Sigmoid colon (tissue), 4 donors: Measurements from ENCODE around the gene DNASE1L3.

Source experiments
- EP300 ChIP-seq, 4 donors: sonication (generic); formaldehyde crosslinking; IDR thresholded peaks; one replicate each; pipeline ENCODE4 v1.6.1; 2017; ENCODE audit warnings: antibody characterized with exemption in 4 of 4
- POLR2A ChIP-seq, 2 donors: fragments of 450-650 bp; IDR thresholded peaks; one replicate each; pipeline ENCODE4 v1.6.1; 2016; ENCODE audit warnings: antibody characterized with exemption in 2 of 2, mild to moderate bottlenecking in 2 of 2, moderate library complexity in 2 of 2
- POLR2AphosphoS5 ChIP-seq, 4 donors: sonication (generic); formaldehyde crosslinking; IDR thresholded peaks; one replicate each; pipeline ENCODE4 v1.6.1; 2017; ENCODE audit warnings: antibody characterized with exemption in 4 of 4
- TF ChIP-seq, protein P1 (sequence below), 4 experiments: fragments of 450-650 bp in 3 of 4; fragments of 200-600 bp in 1 of 4; IDR thresholded peaks; one replicate each; pipeline ENCODE4 v1.5.1; 2016 to 2019; ENCODE audit warnings: antibody characterized with exemption in 4 of 4, mild to moderate bottlenecking in 3 of 4, moderate library complexity in 2 of 4

DNA sequence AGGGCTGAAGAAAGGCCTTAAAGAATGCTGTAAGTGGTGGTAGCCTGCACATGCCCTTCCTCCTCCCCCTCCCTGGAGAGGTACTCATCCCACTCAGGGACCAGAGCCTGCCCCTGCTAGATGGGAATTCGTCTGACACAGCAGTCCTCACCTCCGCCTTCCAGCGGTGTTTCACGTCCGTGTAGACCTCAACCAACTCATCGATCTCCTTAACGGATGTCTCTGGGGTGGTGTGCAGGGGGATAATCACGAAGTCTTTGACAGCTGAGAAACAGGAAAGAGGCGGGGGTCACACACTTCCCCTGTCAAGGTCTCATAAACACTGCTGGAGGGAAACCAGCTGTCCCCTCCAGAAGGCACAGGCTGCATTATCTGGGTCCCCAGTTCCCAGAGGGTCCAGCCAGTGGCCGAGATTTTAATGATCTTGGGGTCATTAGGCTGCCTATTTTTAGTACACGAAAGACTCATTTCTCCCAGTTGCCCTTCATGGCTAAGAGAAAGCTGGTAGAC, 9.9 kb downstream of the DNASE1L3 start:
- TF ChIP-seq POLR2A (IDR thresholded peaks at IDR 0.05) (no peak), POLR2AphosphoS5 (IDR thresholded peaks at IDR 0.05) (no peak), EP300 (IDR thresholded peaks at IDR 0.05) (no peak)
- TF ChIP-seq, protein P1, sequence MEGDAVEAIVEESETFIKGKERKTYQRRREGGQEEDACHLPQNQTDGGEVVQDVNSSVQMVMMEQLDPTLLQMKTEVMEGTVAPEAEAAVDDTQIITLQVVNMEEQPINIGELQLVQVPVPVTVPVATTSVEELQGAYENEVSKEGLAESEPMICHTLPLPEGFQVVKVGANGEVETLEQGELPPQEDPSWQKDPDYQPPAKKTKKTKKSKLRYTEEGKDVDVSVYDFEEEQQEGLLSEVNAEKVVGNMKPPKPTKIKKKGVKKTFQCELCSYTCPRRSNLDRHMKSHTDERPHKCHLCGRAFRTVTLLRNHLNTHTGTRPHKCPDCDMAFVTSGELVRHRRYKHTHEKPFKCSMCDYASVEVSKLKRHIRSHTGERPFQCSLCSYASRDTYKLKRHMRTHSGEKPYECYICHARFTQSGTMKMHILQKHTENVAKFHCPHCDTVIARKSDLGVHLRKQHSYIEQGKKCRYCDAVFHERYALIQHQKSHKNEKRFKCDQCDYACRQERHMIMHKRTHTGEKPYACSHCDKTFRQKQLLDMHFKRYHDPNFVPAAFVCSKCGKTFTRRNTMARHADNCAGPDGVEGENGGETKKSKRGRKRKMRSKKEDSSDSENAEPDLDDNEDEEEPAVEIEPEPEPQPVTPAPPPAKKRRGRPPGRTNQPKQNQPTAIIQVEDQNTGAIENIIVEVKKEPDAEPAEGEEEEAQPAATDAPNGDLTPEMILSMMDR (IDR thresholded peaks at IDR 0.05), result no peak
